SK-N-SH treated with all-trans-retinoic acid at 6 μM for 48 hours (cell line): ENCODE data around the gene QPCT.

Source experiments
- ATAC-seq: fragments of 200-7000 bp; cut with Tn5 transposase; 3 replicates; pipeline ENCODE4 v1.9.1; 2020; ENCODE audit warnings: mild to moderate bottlenecking, moderate library complexity
- ARNTL ChIP-seq: fragments of 450-650 bp; formaldehyde crosslinking; IDR thresholded peaks from 2 replicates; pipeline ENCODE4 v1.5.0; 2020; ENCODE audit warnings: low read depth, mild to moderate bottlenecking, moderate library complexity, borderline replicate concordance
- BACH2 ChIP-seq: fragments of 250-450 bp; sonication (Bioruptor Pico); IDR thresholded peaks from 2 replicates; pipeline ENCODE4 v1.9.0; 2021; ENCODE audit warnings: mild to moderate bottlenecking, borderline replicate concordance
- CSDC2 ChIP-seq: fragments of 250-450 bp; sonication (Bioruptor Pico); IDR thresholded peaks from 2 replicates; pipeline ENCODE4 v1.5.0; 2020; ENCODE audit warnings: mild to moderate bottlenecking, moderate library complexity
- ESRRG ChIP-seq: fragments of 250-450 bp; sonication (Bioruptor Pico); IDR thresholded peaks from 2 replicates; pipeline ENCODE4 v1.6.1; 2021; ENCODE audit warnings: mild to moderate bottlenecking
- GLIS3 ChIP-seq: fragments of 250-450 bp; sonication (Bioruptor Pico); IDR thresholded peaks from 2 replicates; pipeline ENCODE4 v1.5.0; 2020; ENCODE audit warnings: mild to moderate bottlenecking, moderate library complexity
- ISL1 ChIP-seq: fragments of 250-450 bp; sonication (Bioruptor Pico); IDR thresholded peaks from 2 replicates; pipeline ENCODE4 v2.1.2; 2022; ENCODE audit warnings: mild to moderate bottlenecking, moderate library complexity
- OSR1 ChIP-seq: fragments of 250-450 bp; sonication (Bioruptor Pico); IDR thresholded peaks from 2 replicates; pipeline ENCODE4 v1.8.0; 2022; ENCODE audit warnings: moderate library complexity, mild to moderate bottlenecking, inconsistent platforms
- PPARA ChIP-seq: fragments of 250-450 bp; sonication (Bioruptor Pico); IDR thresholded peaks from 2 replicates; pipeline ENCODE4 v1.5.0; 2020; ENCODE audit warnings: mild to moderate bottlenecking, borderline replicate concordance
- RARB ChIP-seq: fragments of 250-450 bp; sonication (Bioruptor Pico); IDR thresholded peaks from 2 replicates; pipeline ENCODE4 v1.8.0; 2021; ENCODE audit warnings: mild to moderate bottlenecking, moderate library complexity
- SNAI2 ChIP-seq: fragments of 250-450 bp; sonication (Bioruptor Pico); IDR thresholded peaks from 2 replicates; pipeline ENCODE4 v1.5.0; 2020; ENCODE audit warnings: mild to moderate bottlenecking, moderate library complexity
- TCF4 ChIP-seq: fragments of 250-450 bp; sonication (Bioruptor Pico); IDR thresholded peaks from 2 replicates; pipeline ENCODE4 v1.8.0; 2021; ENCODE audit warnings: mild to moderate bottlenecking, moderate library complexity, borderline replicate concordance
- TOX ChIP-seq: fragments of 250-450 bp; sonication (Bioruptor Pico); IDR thresholded peaks from 2 replicates; pipeline ENCODE4 v1.8.0; 2021; ENCODE audit warnings: mild to moderate bottlenecking, moderate library complexity, borderline replicate concordance
- ZC3H10 ChIP-seq: fragments of 250-450 bp; sonication (Bioruptor Pico); IDR thresholded peaks from 2 replicates; pipeline ENCODE4 v1.5.1; 2021; ENCODE audit warnings: mild to moderate bottlenecking, moderate library complexity
- ZFP3 ChIP-seq: fragments of 250-450 bp; sonication (Bioruptor Pico); IDR thresholded peaks from 2 replicates; pipeline ENCODE4 v1.5.0; 2020; ENCODE audit warnings: mild to moderate bottlenecking, moderate library complexity
- ZFP30 ChIP-seq: fragments of 450-650 bp; formaldehyde crosslinking; IDR thresholded peaks from 2 replicates; pipeline ENCODE4 v1.5.0; 2022; ENCODE audit warnings: mild to moderate bottlenecking, moderate library complexity
- ZNF565 ChIP-seq: fragments of 450-650 bp; formaldehyde crosslinking; conservative IDR thresholded peaks from 2 replicates; pipeline ENCODE4 v1.5.0; 2020; ENCODE audit warnings: low read depth, mild to moderate bottlenecking, moderate library complexity
- ZNF70 ChIP-seq: fragments of 450-650 bp; formaldehyde crosslinking; IDR thresholded peaks from 2 replicates; pipeline ENCODE4 v1.5.0; 2020; ENCODE audit warnings: mild to moderate bottlenecking, moderate library complexity
- ZNF8 ChIP-seq: fragments of 450-650 bp; formaldehyde crosslinking; IDR thresholded peaks from 2 replicates; pipeline ENCODE4 v1.5.0; 2020; ENCODE audit warnings: mild to moderate bottlenecking, moderate library complexity
- TF ChIP-seq, protein P1 (sequence below): fragments of 250-450 bp; sonication (Bioruptor Pico); IDR thresholded peaks from 2 replicates; pipeline ENCODE4 v1.5.1; 2020; ENCODE audit warnings: low read depth, mild to moderate bottlenecking, moderate library complexity
- TF ChIP-seq, protein P2 (sequence below): fragments of 250-450 bp; sonication (Bioruptor Pico); IDR thresholded peaks from 2 replicates; pipeline ENCODE4 v1.5.1; 2021; ENCODE audit warnings: mild to moderate bottlenecking, moderate library complexity
- TF ChIP-seq, protein P3 (sequence below): fragments of 250-450 bp; sonication (Bioruptor Pico); IDR thresholded peaks from 2 replicates; pipeline ENCODE4 v1.5.0; 2020; ENCODE audit warnings: mild to moderate bottlenecking, moderate library complexity
- TF ChIP-seq, protein P4 (sequence below): fragments of 250-450 bp; sonication (Bioruptor Pico); IDR thresholded peaks from 2 replicates; pipeline ENCODE4 v1.8.0; 2020; ENCODE audit warnings: mild to moderate bottlenecking, moderate library complexity, borderline replicate concordance
- TF ChIP-seq, protein P5 (sequence below): fragments of 250-450 bp; sonication (Bioruptor Pico); IDR thresholded peaks from 2 replicates; pipeline ENCODE4 v1.8.0; 2021; ENCODE audit warnings: low read depth, mild to moderate bottlenecking, moderate library complexity, borderline replicate concordance

Gene QPCT

DNA sequence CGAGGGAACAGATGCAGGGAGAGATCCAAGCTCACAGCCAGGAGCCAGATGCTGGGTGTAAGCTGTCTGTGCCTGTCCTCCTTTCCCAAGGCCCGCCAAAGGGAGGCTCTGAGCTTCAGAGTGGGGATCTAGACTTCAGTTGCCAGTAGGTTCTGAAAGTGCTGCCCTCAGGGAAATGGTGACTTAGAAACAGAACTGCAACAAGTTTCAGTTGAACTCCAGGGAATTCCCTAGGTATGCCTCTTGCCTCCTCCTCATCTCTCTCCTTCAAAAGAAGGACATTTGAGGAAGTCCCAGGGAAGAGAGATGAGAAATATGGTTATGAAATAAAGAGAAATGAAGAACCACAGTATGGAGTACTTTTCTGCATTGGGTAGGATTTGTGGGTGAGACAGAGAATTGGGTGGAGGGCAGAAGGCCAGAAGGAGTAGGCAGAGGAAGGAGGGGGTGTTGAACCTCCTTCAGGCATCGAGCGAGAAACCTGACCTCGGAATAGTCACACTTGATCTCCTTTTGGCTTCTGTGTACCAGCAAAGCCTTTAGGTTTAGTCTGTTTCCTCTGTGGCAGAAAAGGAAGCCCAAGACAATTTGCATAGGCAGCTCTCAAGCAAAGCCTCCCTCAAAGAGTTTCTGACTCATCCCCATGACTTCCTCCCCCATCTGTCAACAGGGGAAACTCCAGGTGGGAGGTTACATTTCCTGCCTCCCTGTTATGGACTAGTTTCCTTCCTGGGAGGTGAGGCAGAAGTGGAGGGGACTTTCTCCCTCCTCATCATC, 45.7 kb downstream of the QPCT start:
- peak; percentile 86 for ATAC-seq
- no peak for TF ChIP-seq RARB (CRISPR knock-in tag)
- no peak for TF ChIP-seq ZFP30
- no peak for TF ChIP-seq TOX (CRISPR knock-in tag)
- TF ChIP-seq, protein P1, sequence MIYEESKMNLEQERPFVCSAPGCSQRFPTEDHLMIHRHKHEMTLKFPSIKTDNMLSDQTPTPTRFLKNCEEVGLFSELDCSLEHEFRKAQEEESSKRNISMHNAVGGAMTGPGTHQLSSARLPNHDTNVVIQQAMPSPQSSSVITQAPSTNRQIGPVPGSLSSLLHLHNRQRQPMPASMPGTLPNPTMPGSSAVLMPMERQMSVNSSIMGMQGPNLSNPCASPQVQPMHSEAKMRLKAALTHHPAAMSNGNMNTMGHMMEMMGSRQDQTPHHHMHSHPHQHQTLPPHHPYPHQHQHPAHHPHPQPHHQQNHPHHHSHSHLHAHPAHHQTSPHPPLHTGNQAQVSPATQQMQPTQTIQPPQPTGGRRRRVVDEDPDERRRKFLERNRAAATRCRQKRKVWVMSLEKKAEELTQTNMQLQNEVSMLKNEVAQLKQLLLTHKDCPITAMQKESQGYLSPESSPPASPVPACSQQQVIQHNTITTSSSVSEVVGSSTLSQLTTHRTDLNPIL (CRISPR knock-in tag) = no peak
- no peak for TF ChIP-seq ZNF8
- TF ChIP-seq ARNTL (CRISPR knock-in tag) = no peak
- no peak for TF ChIP-seq ZC3H10

DNA sequence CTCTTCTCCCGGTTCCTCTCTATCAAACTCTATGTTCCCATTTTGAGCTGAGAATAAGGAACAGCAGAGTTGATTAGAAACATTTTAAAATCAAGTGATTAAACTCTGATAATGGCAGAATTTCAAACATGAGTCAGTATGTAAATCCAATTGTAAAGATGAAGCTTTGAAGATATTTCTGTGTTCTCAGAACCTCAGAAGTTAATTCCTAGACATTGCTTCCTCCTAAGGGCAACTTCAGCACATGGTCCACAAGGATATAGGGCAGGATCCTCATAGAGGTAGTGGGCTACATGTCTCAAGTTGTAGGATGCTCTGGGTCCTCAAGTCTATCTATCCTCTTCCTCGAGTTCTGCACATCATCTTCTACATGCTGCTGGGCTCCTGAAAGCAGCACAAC, 46.3 kb downstream of the QPCT start:
- TF ChIP-seq RARB (CRISPR knock-in tag) (no peak), ZNF565 (CRISPR knock-in tag) (no peak), TOX (CRISPR knock-in tag) (no peak), SNAI2 (no peak), ARNTL (CRISPR knock-in tag) (no peak), CSDC2 (CRISPR knock-in tag) (no peak), PPARA (CRISPR knock-in tag) (no peak), ESRRG (CRISPR knock-in tag) (no peak), OSR1 (CRISPR knock-in tag) (no peak), ZNF70 (no peak), ZC3H10 (no peak), BACH2 (no peak), ZFP3 (CRISPR knock-in tag) (no peak), ISL1 (CRISPR knock-in tag) (no peak), TCF4 (CRISPR knock-in tag) (no peak)
- TF ChIP-seq, protein P2, sequence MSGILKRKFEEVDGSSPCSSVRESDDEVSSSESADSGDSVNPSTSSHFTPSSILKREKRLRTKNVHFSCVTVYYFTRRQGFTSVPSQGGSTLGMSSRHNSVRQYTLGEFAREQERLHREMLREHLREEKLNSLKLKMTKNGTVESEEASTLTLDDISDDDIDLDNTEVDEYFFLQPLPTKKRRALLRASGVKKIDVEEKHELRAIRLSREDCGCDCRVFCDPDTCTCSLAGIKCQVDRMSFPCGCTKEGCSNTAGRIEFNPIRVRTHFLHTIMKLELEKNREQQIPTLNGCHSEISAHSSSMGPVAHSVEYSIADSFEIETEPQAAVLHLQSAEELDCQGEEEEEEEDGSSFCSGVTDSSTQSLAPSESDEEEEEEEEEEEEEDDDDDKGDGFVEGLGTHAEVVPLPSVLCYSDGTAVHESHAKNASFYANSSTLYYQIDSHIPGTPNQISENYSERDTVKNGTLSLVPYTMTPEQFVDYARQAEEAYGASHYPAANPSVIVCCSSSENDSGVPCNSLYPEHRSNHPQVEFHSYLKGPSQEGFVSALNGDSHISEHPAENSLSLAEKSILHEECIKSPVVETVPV (CRISPR knock-in tag) = no peak
- TF ChIP-seq, protein P3, sequence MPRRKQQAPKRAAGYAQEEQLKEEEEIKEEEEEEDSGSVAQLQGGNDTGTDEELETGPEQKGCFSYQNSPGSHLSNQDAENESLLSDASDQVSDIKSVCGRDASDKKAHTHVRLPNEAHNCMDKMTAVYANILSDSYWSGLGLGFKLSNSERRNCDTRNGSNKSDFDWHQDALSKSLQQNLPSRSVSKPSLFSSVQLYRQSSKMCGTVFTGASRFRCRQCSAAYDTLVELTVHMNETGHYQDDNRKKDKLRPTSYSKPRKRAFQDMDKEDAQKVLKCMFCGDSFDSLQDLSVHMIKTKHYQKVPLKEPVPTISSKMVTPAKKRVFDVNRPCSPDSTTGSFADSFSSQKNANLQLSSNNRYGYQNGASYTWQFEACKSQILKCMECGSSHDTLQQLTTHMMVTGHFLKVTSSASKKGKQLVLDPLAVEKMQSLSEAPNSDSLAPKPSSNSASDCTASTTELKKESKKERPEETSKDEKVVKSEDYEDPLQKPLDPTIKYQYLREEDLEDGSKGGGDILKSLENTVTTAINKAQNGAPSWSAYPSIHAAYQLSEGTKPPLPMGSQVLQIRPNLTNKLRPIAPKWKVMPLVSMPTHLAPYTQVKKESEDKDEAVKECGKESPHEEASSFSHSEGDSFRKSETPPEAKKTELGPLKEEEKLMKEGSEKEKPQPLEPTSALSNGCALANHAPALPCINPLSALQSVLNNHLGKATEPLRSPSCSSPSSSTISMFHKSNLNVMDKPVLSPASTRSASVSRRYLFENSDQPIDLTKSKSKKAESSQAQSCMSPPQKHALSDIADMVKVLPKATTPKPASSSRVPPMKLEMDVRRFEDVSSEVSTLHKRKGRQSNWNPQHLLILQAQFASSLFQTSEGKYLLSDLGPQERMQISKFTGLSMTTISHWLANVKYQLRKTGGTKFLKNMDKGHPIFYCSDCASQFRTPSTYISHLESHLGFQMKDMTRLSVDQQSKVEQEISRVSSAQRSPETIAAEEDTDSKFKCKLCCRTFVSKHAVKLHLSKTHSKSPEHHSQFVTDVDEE (CRISPR knock-in tag) = no peak
- TF ChIP-seq, protein P4, sequence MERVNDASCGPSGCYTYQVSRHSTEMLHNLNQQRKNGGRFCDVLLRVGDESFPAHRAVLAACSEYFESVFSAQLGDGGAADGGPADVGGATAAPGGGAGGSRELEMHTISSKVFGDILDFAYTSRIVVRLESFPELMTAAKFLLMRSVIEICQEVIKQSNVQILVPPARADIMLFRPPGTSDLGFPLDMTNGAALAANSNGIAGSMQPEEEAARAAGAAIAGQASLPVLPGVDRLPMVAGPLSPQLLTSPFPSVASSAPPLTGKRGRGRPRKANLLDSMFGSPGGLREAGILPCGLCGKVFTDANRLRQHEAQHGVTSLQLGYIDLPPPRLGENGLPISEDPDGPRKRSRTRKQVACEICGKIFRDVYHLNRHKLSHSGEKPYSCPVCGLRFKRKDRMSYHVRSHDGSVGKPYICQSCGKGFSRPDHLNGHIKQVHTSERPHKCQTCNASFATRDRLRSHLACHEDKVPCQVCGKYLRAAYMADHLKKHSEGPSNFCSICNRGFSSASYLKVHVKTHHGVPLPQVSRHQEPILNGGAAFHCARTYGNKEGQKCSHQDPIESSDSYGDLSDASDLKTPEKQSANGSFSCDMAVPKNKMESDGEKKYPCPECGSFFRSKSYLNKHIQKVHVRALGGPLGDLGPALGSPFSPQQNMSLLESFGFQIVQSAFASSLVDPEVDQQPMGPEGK (CRISPR knock-in tag) = no peak
- TF ChIP-seq, protein P5, sequence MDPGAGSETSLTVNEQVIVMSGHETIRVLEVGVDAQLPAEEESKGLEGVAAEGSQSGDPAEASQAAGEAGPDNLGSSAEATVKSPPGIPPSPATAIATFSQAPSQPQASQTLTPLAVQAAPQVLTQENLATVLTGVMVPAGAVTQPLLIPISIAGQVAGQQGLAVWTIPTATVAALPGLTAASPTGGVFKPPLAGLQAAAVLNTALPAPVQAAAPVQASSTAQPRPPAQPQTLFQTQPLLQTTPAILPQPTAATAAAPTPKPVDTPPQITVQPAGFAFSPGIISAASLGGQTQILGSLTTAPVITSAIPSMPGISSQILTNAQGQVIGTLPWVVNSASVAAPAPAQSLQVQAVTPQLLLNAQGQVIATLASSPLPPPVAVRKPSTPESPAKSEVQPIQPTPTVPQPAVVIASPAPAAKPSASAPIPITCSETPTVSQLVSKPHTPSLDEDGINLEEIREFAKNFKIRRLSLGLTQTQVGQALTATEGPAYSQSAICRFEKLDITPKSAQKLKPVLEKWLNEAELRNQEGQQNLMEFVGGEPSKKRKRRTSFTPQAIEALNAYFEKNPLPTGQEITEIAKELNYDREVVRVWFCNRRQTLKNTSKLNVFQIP = no peak
- peak; percentile 22 for ATAC-seq

DNA sequence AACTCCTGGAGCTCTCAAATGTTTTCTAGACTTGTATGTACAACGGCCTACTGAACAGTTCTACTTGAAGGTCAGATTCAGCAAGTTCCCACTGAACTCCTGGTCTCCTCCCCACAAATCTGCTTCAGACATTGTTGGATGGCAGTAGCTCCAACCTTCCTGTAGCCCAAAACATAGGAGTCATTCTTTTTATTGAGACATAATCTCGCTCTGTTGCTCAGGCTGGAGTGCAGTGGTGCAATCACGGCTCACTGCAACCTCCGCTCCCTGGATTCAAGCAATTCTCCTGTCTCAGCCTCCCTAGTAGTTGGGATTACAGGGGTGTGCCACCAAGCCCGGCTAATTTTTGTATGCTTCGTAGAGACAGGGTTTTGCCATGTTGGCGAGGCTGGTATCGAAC, 47.3 kb downstream of the QPCT start:
- no peak for ATAC-seq
- TF ChIP-seq, protein P5 = no peak
- TF ChIP-seq, protein P2 (CRISPR knock-in tag) = no peak
- TF ChIP-seq ESRRG (CRISPR knock-in tag) = no peak
- no peak for TF ChIP-seq ZFP3 (CRISPR knock-in tag)
- TF ChIP-seq ARNTL (CRISPR knock-in tag) = no peak
- TF ChIP-seq TOX (CRISPR knock-in tag) = no peak
- no peak for TF ChIP-seq TCF4 (CRISPR knock-in tag)
- no peak for TF ChIP-seq GLIS3 (CRISPR knock-in tag)
